ENCODE results near the gene CCDC174. TPM values are rescaled to one million over a fixed set of nuclear protein-coding genes. Genes with fewer than 3 reads are reported as not detected.
"Not testable (repeated sequence)": the region's sequence is repeated elsewhere in the genome, so short reads cannot be mapped to it uniquely, and the experiment has no call there.

The CCDC174 gene
- total RNA-seq, 2 donors from 2014 or later: 21.7 to 27.0 TPM

- peaks cover 24 to 28% of the 10 kb centered on the region in 2 donors for H3K4me1 Mint-ChIP-seq (ENCODE audit: low read depth in 2 of 2)
- no peak overlapping the region for H3K4me3 Mint-ChIP-seq
- DNase-seq (ENCODE audit: low spot score) (no peak), ATAC-seq (no peak)
- peaks cover 3 to 4% of the 10 kb centered on the region in 2 donors for H3K27me3 Mint-ChIP-seq
- no peaks in the 10 kb centered on the region for H3K9me3 Mint-ChIP-seq
- peak overlapping the region in 1 of 2 donors; percentile 5 for H3K27ac Mint-ChIP-seq
- peaks cover 5% of the 10 kb centered on the region for H3K36me3 Mint-ChIP-seq
Observed at GRCh38 chr3:14647976-14648955, 3.3 kb upstream of the CCDC174 start.

- no peak overlapping the region for H3K27ac Mint-ChIP-seq
- peaks cover 5% of the 10 kb centered on the region for H3K36me3 Mint-ChIP-seq
- no peak for ATAC-seq
- H3K9me3 Mint-ChIP-seq: no peaks in the 10 kb centered on the region
- H3K27me3 Mint-ChIP-seq: no peaks in the 10 kb centered on the region
- no peak overlapping the region for H3K4me3 Mint-ChIP-seq
- no peak for DNase-seq (ENCODE audit: low spot score)
- H3K4me1 Mint-ChIP-seq (ENCODE audit: low read depth in 2 of 2): peaks cover 33 to 34% of the 10 kb centered on the region in 2 donors
Observed at GRCh38 chr3:14649466-14649865, 2.1 kb upstream of the CCDC174 start.

- Mint-ChIP-seq H3K27ac (peak overlapping the region; percentile 95 to 97), H3K4me1 (ENCODE audit: low read depth in 2 of 2) (peaks cover 32 to 35% of the 10 kb centered on the region in 2 donors), H3K36me3 (peaks cover 7% of the 10 kb centered on the region), H3K27me3 (no peaks in the 10 kb centered on the region), H3K9me3 (no peaks in the 10 kb centered on the region), H3K4me3 (peak overlapping the region; percentile 100)
- DNase-seq (ENCODE audit: low spot score) (no peak), ATAC-seq (no peak)
Observed at GRCh38 chr3:14650193-14650592, 1.4 kb upstream of the CCDC174 start.

GRCh38 chr3:14652360-14652907 is 872 bp downstream of the CCDC174 start:
- Mint-ChIP-seq H3K36me3 (peaks cover 22% of the 10 kb centered on the region), H3K4me3 (peak overlapping the region; percentile 100), H3K27ac (peak overlapping the region; percentile 95 to 97), H3K4me1 (ENCODE audit: low read depth in 2 of 2) (peaks cover 32 to 41% of the 10 kb centered on the region in 2 donors)
- ATAC-seq; DNase-seq (ENCODE audit: low spot score); H3K27me3 Mint-ChIP-seq; H3K9me3 Mint-ChIP-seq: not testable (repeated sequence)

- peaks cover 43% of the 10 kb centered on the region for H3K36me3 Mint-ChIP-seq
- ATAC-seq (no peak), DNase-seq (ENCODE audit: low spot score) (no peak)
- H3K27ac Mint-ChIP-seq: no peak overlapping the region
- no peaks in the 10 kb centered on the region for H3K9me3 Mint-ChIP-seq
- H3K4me1 Mint-ChIP-seq (ENCODE audit: low read depth in 2 of 2): peaks cover 15 to 28% of the 10 kb centered on the region in 2 donors
- no peaks in the 10 kb centered on the region for H3K27me3 Mint-ChIP-seq
- H3K4me3 Mint-ChIP-seq: no peak overlapping the region
Observed at GRCh38 chr3:14657579-14657978, 6.0 kb downstream of the CCDC174 start.

- no peak overlapping the region for H3K4me3 Mint-ChIP-seq
- no peak for DNase-seq (ENCODE audit: low spot score)
- H3K36me3 Mint-ChIP-seq: peaks cover 51% of the 10 kb centered on the region
- H3K27me3 Mint-ChIP-seq: no peaks in the 10 kb centered on the region
- ATAC-seq: no peak
- peaks cover 6 to 14% of the 10 kb centered on the region in 2 donors for H3K4me1 Mint-ChIP-seq (ENCODE audit: low read depth in 2 of 2)
- H3K9me3 Mint-ChIP-seq: no peaks in the 10 kb centered on the region
- no peak overlapping the region for H3K27ac Mint-ChIP-seq
Observed at GRCh38 chr3:14658978-14659377, 7.4 kb downstream of the CCDC174 start.

GRCh38 chr3:14660942-14661341 is 9.4 kb downstream of the CCDC174 start:
- Mint-ChIP-seq H3K9me3 (no peaks in the 10 kb centered on the region), H3K27ac (peak overlapping the region in 1 of 2 donors; percentile 36), H3K4me3 (no peak overlapping the region), H3K4me1 (ENCODE audit: low read depth in 2 of 2) (peaks cover 8 to 10% of the 10 kb centered on the region in 2 donors), H3K27me3 (no peaks in the 10 kb centered on the region), H3K36me3 (peaks cover 48% of the 10 kb centered on the region)
- DNase-seq (ENCODE audit: low spot score) (no peak), ATAC-seq (no peak)

- Mint-ChIP-seq H3K27me3 (no peaks in the 10 kb centered on the region), H3K36me3 (peaks cover 48% of the 10 kb centered on the region), H3K9me3 (no peaks in the 10 kb centered on the region), H3K27ac (no peak overlapping the region), H3K4me3 (no peak overlapping the region), H3K4me1 (ENCODE audit: low read depth in 2 of 2) (peaks cover 0 to 4% of the 10 kb centered on the region in 2 donors)
- DNase-seq (ENCODE audit: low spot score) (no peak), ATAC-seq (no peak)
Observed at GRCh38 chr3:14663396-14664135, 12.0 kb downstream of the CCDC174 start.

GRCh38 chr3:14664170-14664569 is 12.6 kb downstream of the CCDC174 start:
- DNase-seq (ENCODE audit: low spot score) (no peak), ATAC-seq (no peak)
- peaks cover 48% of the 10 kb centered on the region for H3K36me3 Mint-ChIP-seq
- no peak overlapping the region for H3K27ac Mint-ChIP-seq
- no peaks in the 10 kb centered on the region for H3K9me3 Mint-ChIP-seq
- peaks cover 0 to 4% of the 10 kb centered on the region in 2 donors for H3K4me1 Mint-ChIP-seq (ENCODE audit: low read depth in 2 of 2)
- no peaks in the 10 kb centered on the region for H3K27me3 Mint-ChIP-seq
- no peak overlapping the region for H3K4me3 Mint-ChIP-seq

- no peaks in the 10 kb centered on the region for H3K9me3 Mint-ChIP-seq
- no peaks in the 10 kb centered on the region for H3K4me1 Mint-ChIP-seq (ENCODE audit: low read depth in 2 of 2)
- no peak overlapping the region for H3K27ac Mint-ChIP-seq
- peaks cover 20% of the 10 kb centered on the region for H3K36me3 Mint-ChIP-seq
- no peak for DNase-seq (ENCODE audit: low spot score)
- H3K27me3 Mint-ChIP-seq: no peaks in the 10 kb centered on the region
- ATAC-seq: no peak
- H3K4me3 Mint-ChIP-seq: no peak overlapping the region
Observed at GRCh38 chr3:14672588-14672987, 21.0 kb downstream of the CCDC174 start.

- Mint-ChIP-seq H3K4me3 (no peak within 1 kb of the TSS), H3K36me3 (peaks cover 13% of the 10 kb centered on the region), H3K4me1 (ENCODE audit: low read depth in 2 of 2) (peaks cover 0 to 3% of the 10 kb centered on the region in 2 donors), H3K27me3 (no peaks in the 10 kb centered on the region), H3K9me3 (no peaks in the 10 kb centered on the region), H3K27ac (no peak within 1 kb of the TSS)
- DNase-seq (ENCODE audit: low spot score): no peak
- no peak for ATAC-seq
Observed at GRCh38 chr3:14674841-14675240, 23.3 kb downstream of the CCDC174 start, which contains the start of gene C3orf20. Gene C3orf20, plus strand, starts transcription at chr3:14675141. Its CDS starts 7,573 bp downstream, at chr3:14682714.

- Mint-ChIP-seq H3K9me3 (no peaks in the 10 kb centered on the region), H3K36me3 (peaks cover 8% of the 10 kb centered on the region), H3K4me3 (no peak overlapping the region), H3K4me1 (ENCODE audit: low read depth in 2 of 2) (peaks cover 0 to 3% of the 10 kb centered on the region in 2 donors), H3K27ac (peak overlapping the region in 1 of 2 donors; percentile 24), H3K27me3 (no peaks in the 10 kb centered on the region)
- DNase-seq (ENCODE audit: low spot score): no peak
- ATAC-seq: no peak
Observed at GRCh38 chr3:14676881-14677280, 25.3 kb downstream of the CCDC174 start.

GRCh38 chr3:14678015-14678503 is 26.5 kb downstream of the CCDC174 start:
- DNase-seq (ENCODE audit: low spot score) (no peak), ATAC-seq (no peak)
- Mint-ChIP-seq H3K27ac (no peak overlapping the region), H3K36me3 (no peaks in the 10 kb centered on the region), H3K9me3 (no peaks in the 10 kb centered on the region), H3K4me1 (ENCODE audit: low read depth in 2 of 2) (peaks cover 0 to 3% of the 10 kb centered on the region in 2 donors), H3K4me3 (no peak overlapping the region), H3K27me3 (no peaks in the 10 kb centered on the region)
